Inferior parietal cortex (tissue), 1 donor: Measurements from ENCODE around the gene SSC5D.
A peak's percentile ranks its signal among the peaks of the same experiment; 100 is the strongest.
"Not testable (repeated sequence)": the region's sequence is repeated elsewhere in the genome, so short reads cannot be mapped to it uniquely, and the experiment has no call there.

ENCODE experiments used
- DNase-seq: peaks from one replicate; pipeline ENCODE4 v3.0.0-alpha.2; 2016; ENCODE audit errors: extremely low spot score

Gene SSC5D

GRCh38 chr19:55487924-55488687 is at the start of gene SSC5D:
SSC5D (plus strand) TSS chr19:55488436; CDS start chr19:55488590, 154 bp downstream.
- DNase-seq: no peak

- DNase-seq: no peak
Observed at GRCh38 chr19:55439052-55439451, 49.2 kb upstream of the SSC5D start.

GRCh38 chr19:55440411-55441105 is 47.7 kb upstream of the SSC5D start:
- DNase-seq: no peak

GRCh38 chr19:55441319-55441691 is 46.9 kb upstream of the SSC5D start:
- no peak for DNase-seq

GRCh38 chr19:55441692-55442321 is 46.4 kb upstream of the SSC5D start:
- DNase-seq: no peak

GRCh38 chr19:55442372-55442961 is 45.8 kb upstream of the SSC5D start:
- no peak for DNase-seq

GRCh38 chr19:55443045-55443823 is 45.0 kb upstream of the SSC5D start, which contains the start of gene SHISA7:
SHISA7 (minus strand) TSS chr19:55443300; CDS start chr19:55442863, 437 bp downstream.
- peak; percentile 56 for DNase-seq

- DNase-seq: no peak
Observed at GRCh38 chr19:55443824-55444480, 44.3 kb upstream of the SSC5D start.

- no peak for DNase-seq
Observed at GRCh38 chr19:55444646-55445045, 43.6 kb upstream of the SSC5D start.

GRCh38 chr19:55446060-55446459 is 42.2 kb upstream of the SSC5D start:
- DNase-seq: no peak

GRCh38 chr19:55447421-55448174 is 40.6 kb upstream of the SSC5D start:
- peak; percentile 74 for DNase-seq

GRCh38 chr19:55448175-55448490 is 40.1 kb upstream of the SSC5D start:
- DNase-seq: not testable (repeated sequence)

- DNase-seq: no peak
Observed at GRCh38 chr19:55449469-55449868, 38.8 kb upstream of the SSC5D start.

GRCh38 chr19:55451163-55451964 is 36.9 kb upstream of the SSC5D start:
- DNase-seq: no peak

- DNase-seq: peak; percentile 57
Observed at GRCh38 chr19:55451965-55452748, 36.1 kb upstream of the SSC5D start.

GRCh38 chr19:55452749-55453346 is 35.4 kb upstream of the SSC5D start:
- peak; percentile 93 for DNase-seq

GRCh38 chr19:55453511-55454260 is 34.5 kb upstream of the SSC5D start:
- DNase-seq: no peak
